H1 (cell line): ENCODE measurements around the gene CABCOCO1. TPM values are rescaled to one million over a fixed set of nuclear protein-coding genes. Genes with fewer than 3 reads are reported as not detected.

Experiments used
- CTCF ChIA-PET: fragments of 300-600 bp; sonication (Branson Sonifier 250); formaldehyde crosslinking; loops from one replicate; lab custom pipeline; 2021; ENCODE audit not compliant: partially characterized antibody; lab: Charles Lee
- POLR2A ChIA-PET: fragments of 300-600 bp; sonication (Branson Sonifier 250); formaldehyde crosslinking; loops from one replicate; lab custom pipeline; 2021; ENCODE audit warnings: inconsistent platforms; ENCODE audit not compliant: partially characterized antibody; lab: Charles Lee
- DNase-seq, 2 experiments: peaks; one replicate each; pipeline versions ENCODE4 v3.0.0 to v3.0.0-alpha.2; 2010 to 2022; ENCODE audit warnings: low spot score in 2 of 2, low read depth in 1 of 2, mixed read lengths in 1 of 2
- FAIRE-seq: peaks from 2 replicates; lab custom pipeline; 2011; peaks lifted over from hg19 to GRCh38; lab: Jason Lieb, UNC
- H2AFZ ChIP-seq: 2 replicates; pipeline ENCODE4 v1.8.1; 2012; ENCODE audit warnings: low read length, inconsistent platforms
- H2AK5ac ChIP-seq: 2 replicates; pipeline ENCODE4 v1.6.1; 2013; ENCODE audit warnings: low read depth, low read length
- H2BK120ac ChIP-seq: replicated peaks from 2 replicates; pipeline ENCODE3; 2013; ENCODE audit warnings: low read depth, low read length, inconsistent platforms
- H2BK12ac ChIP-seq: 2 replicates; pipeline ENCODE4 v1.6.1; 2013; ENCODE audit warnings: low read depth, low read length
- H2BK15ac ChIP-seq: 2 replicates; pipeline ENCODE4 v1.6.1; 2013; ENCODE audit warnings: low read length
- H2BK20ac ChIP-seq: 2 replicates; pipeline ENCODE4 v1.6.1; 2013; ENCODE audit warnings: low read length
- H2BK5ac ChIP-seq: 2 replicates; pipeline ENCODE4 v1.6.1; 2013; ENCODE audit warnings: low read depth, low read length
- H3K14ac ChIP-seq: 2 replicates; pipeline ENCODE4 v1.6.1; 2013; ENCODE audit warnings: inconsistent platforms; ENCODE audit not compliant: insufficient read length
- H3K18ac ChIP-seq: 2 replicates; pipeline ENCODE4 v1.6.1; 2013; ENCODE audit warnings: low read length; ENCODE audit errors: extremely low read depth
- H3K23ac ChIP-seq: 2 replicates; pipeline ENCODE4 v1.6.1; 2013; ENCODE audit warnings: inconsistent platforms; ENCODE audit not compliant: insufficient read length
- H3K23me2 ChIP-seq: 2 replicates; pipeline ENCODE4 v1.6.1; 2013; ENCODE audit warnings: low read depth, low read length
- H3K27ac ChIP-seq: 2 replicates; pipeline ENCODE4 v1.6.1; 2011; ENCODE audit warnings: low read depth, low read length, inconsistent platforms
- H3K27me3 ChIP-seq, 4 experiments: replicated peaks in 1 of 4; 1 replicate in 1 of 4; 2 replicates in 3 of 4; pipeline versions ENCODE4 v1.6.1 to v1.8.1; 2011 to 2013; ENCODE audit warnings: low read length in 3 of 4, mild to moderate bottlenecking in 3 of 4, inconsistent platforms in 2 of 4, mixed read lengths in 2 of 4, moderate library complexity in 1 of 4; ENCODE audit not compliant: control insufficient read depth in 3 of 4, insufficient read depth in 3 of 4; ENCODE audit errors: extremely low read depth in 1 of 4
- H3K36me3 ChIP-seq, 4 experiments: 2 replicates each; pipeline versions ENCODE4 v1.6.1 to v1.8.1; 2011 to 2013; ENCODE audit warnings: mild to moderate bottlenecking in 4 of 4, low read length in 3 of 4, moderate library complexity in 2 of 4, control low read depth in 1 of 4, inconsistent platforms in 1 of 4; ENCODE audit not compliant: insufficient read depth in 4 of 4, control insufficient read depth in 2 of 4
- H3K4ac ChIP-seq: replicated peaks from 2 replicates; pipeline ENCODE3; 2013; ENCODE audit warnings: low read length, low read depth, mixed read lengths, inconsistent platforms; ENCODE audit not compliant: insufficient read length
- H3K4me1 ChIP-seq, 4 experiments: replicated peaks in 1 of 4; 1 replicate in 1 of 4; 2 replicates in 3 of 4; pipeline versions ENCODE4 v1.6.1 to v1.8.1; 2011 to 2013; ENCODE audit warnings: low read length in 3 of 4, inconsistent platforms in 2 of 4, mixed read lengths in 1 of 4; ENCODE audit not compliant: insufficient read depth in 4 of 4, control insufficient read depth in 3 of 4
- H3K4me2 ChIP-seq, 2 experiments: 2 replicates each; pipeline versions ENCODE4 v1.6.1 to v1.8.1; 2011 to 2013; ENCODE audit warnings: low read depth in 2 of 2, low read length in 2 of 2, control low read depth in 1 of 2, inconsistent platforms in 1 of 2, mild to moderate bottlenecking in 1 of 2; ENCODE audit not compliant: insufficient read depth in 1 of 2
- H3K4me3 ChIP-seq, 4 experiments: fragments of 200-600, 300-600 bp in 1 of 4; sonication (generic), shearing (Covaris generic), sonication (Bioruptor Twin) in 1 of 4; 2 replicates each; pipeline versions ENCODE4 v1.5.1 to v1.8.1; 2011 to 2016; ENCODE audit warnings: low read length in 4 of 4, low read depth in 3 of 4, control low read depth in 2 of 4, inconsistent platforms in 2 of 4, mild to moderate bottlenecking in 2 of 4, mixed read lengths in 1 of 4, moderate library complexity in 1 of 4; ENCODE audit not compliant: insufficient read depth in 2 of 4; ENCODE audit errors: extremely low read depth in 1 of 4
- H3K56ac ChIP-seq: replicated peaks from 2 replicates; pipeline ENCODE3; 2013; ENCODE audit warnings: low read depth, mild to moderate bottlenecking, mixed read lengths, low read length, inconsistent platforms; ENCODE audit not compliant: insufficient read length
- H3K79me1 ChIP-seq: 2 replicates; pipeline ENCODE4 v1.6.1; 2013; ENCODE audit warnings: low read depth, low read length, control low read depth
- H3K79me2 ChIP-seq, 2 experiments: 2 replicates each; pipeline versions ENCODE4 v1.6.1 to v1.8.1; 2012 to 2013; ENCODE audit warnings: low read length in 2 of 2, mild to moderate bottlenecking in 2 of 2, inconsistent platforms in 1 of 2; ENCODE audit not compliant: insufficient read depth in 2 of 2, control insufficient read depth in 1 of 2
- H3K9ac ChIP-seq, 4 experiments: replicated peaks in 1 of 4; 1 replicate in 1 of 4; 2 replicates in 3 of 4; pipeline versions ENCODE4 v1.6.1 to v1.8.1; 2011 to 2013; ENCODE audit warnings: low read depth in 3 of 4, low read length in 3 of 4, control low read depth in 2 of 4, mild to moderate bottlenecking in 2 of 4, moderate library complexity in 2 of 4, inconsistent platforms in 1 of 4; ENCODE audit errors: extremely low read depth in 1 of 4
- H3K9me3 ChIP-seq, 2 experiments: 2 replicates each; pipeline versions ENCODE4 v1.6.1 to v1.8.1; 2012 to 2013; ENCODE audit warnings: mild to moderate bottlenecking in 2 of 2, moderate library complexity in 2 of 2, control low read depth in 1 of 2, inconsistent platforms in 1 of 2, low read depth in 1 of 2, low read length in 1 of 2, mixed read lengths in 1 of 2; ENCODE audit not compliant: insufficient read depth in 2 of 2
- H4K20me1 ChIP-seq, 2 experiments: replicated peaks in 1 of 2; 2 replicates each; pipeline versions ENCODE3 to v1.8.1; 2011 to 2013; ENCODE audit warnings: inconsistent platforms in 2 of 2, low read length in 2 of 2, mild to moderate bottlenecking in 1 of 2; ENCODE audit not compliant: insufficient read depth in 2 of 2, control insufficient read depth in 1 of 2
- H4K5ac ChIP-seq: 2 replicates; pipeline ENCODE4 v1.6.1; 2013; ENCODE audit warnings: low read length, low read depth, mixed read lengths, inconsistent platforms; ENCODE audit not compliant: insufficient read length
- H4K8ac ChIP-seq: 2 replicates; pipeline ENCODE4 v1.8.0; 2013; ENCODE audit warnings: mild to moderate bottlenecking, moderate library complexity, low read length, inconsistent platforms; ENCODE audit not compliant: insufficient read depth; ENCODE audit errors: extremely low read depth
- H4K91ac ChIP-seq: replicated peaks from 2 replicates; pipeline ENCODE3; 2013; ENCODE audit warnings: low read length, mixed read lengths, inconsistent platforms; ENCODE audit not compliant: insufficient read length
- BCL11A ChIP-seq, 2 experiments: IDR thresholded peaks; one replicate each; pipeline ENCODE4 v1.6.1; 2011; ENCODE audit warnings: low read depth in 2 of 2, low read length in 2 of 2, mild to moderate bottlenecking in 2 of 2
- EP300 ChIP-seq, 2 experiments: IDR thresholded peaks; 1 replicate in 1 of 2; 2 replicates in 1 of 2; pipeline ENCODE4 v1.6.1; 2011 to 2012; ENCODE audit warnings: low read depth in 2 of 2, low read length in 2 of 2, mild to moderate bottlenecking in 2 of 2, borderline replicate concordance in 1 of 2, inconsistent platforms in 1 of 2, moderate library complexity in 1 of 2
- FOSL1 ChIP-seq: IDR thresholded peaks from 2 replicates; pipeline ENCODE4 v1.6.1; 2011; ENCODE audit warnings: mild to moderate bottlenecking, low read depth, low read length, moderate library complexity; ENCODE audit not compliant: insufficient read depth
- KDM5A ChIP-seq: fragments of 200-600 bp; IDR thresholded peaks from 2 replicates; pipeline ENCODE4 v1.7.1; 2012; ENCODE audit warnings: mild to moderate bottlenecking, low read length, inconsistent platforms, mixed read lengths
- MAFK ChIP-seq: IDR thresholded peaks from 2 replicates; pipeline ENCODE4 v1.6.1; 2012; ENCODE audit warnings: low read depth, mild to moderate bottlenecking, improper control_type of control experiment, low read length
- MAX ChIP-seq: IDR thresholded peaks from 2 replicates; pipeline ENCODE4 v1.6.1; 2012; ENCODE audit warnings: inconsistent platforms
- RFX5 ChIP-seq: IDR thresholded peaks from 2 replicates; pipeline ENCODE4 v1.6.1; 2011; ENCODE audit warnings: low read depth, low read length, improper control_type of control experiment, borderline replicate concordance
- TAF7 ChIP-seq: optimal IDR thresholded peaks from 2 replicates; pipeline ENCODE3; 2011; ENCODE audit warnings: low read depth, mild to moderate bottlenecking, inconsistent platforms, low read length, moderate library complexity, borderline replicate concordance
- polyA plus RNA-seq, 7 experiments: library from polyadenylated mRNA; depleted of rRNA in 3 of 7; stranded (reverse) in 5 of 7; unstranded in 2 of 7; fragments of >200 nt in 5 of 7; fragments of 200-250 nt in 2 of 7; gene quantifications; 1 replicate in 5 of 7; 2 replicates in 1 of 7; 4 replicates in 1 of 7; pipeline versions ENCODE4 v1.2.1 to v1.2.3, GENCODE V29; 2011 to 2013; ENCODE audit warnings: missing spikeins in 2 of 7, mixed read lengths in 2 of 7
- total RNA-seq: library from RNA; stranded (reverse); fragmentation: NEBNext Ultra II Directional; extraction: Animal tissue kit (Norgen Biotek cat#: 25700); gene quantifications from 2 replicates; pipeline ENCODE4 v1.2.1, GENCODE V29; 2021

CABCOCO1 gene
- total and polyA plus RNA-seq, 2 of the 8 experiments (the other 6 are each of a cell fraction or from before 2014, with no cell fraction given): not detected

DNA sequence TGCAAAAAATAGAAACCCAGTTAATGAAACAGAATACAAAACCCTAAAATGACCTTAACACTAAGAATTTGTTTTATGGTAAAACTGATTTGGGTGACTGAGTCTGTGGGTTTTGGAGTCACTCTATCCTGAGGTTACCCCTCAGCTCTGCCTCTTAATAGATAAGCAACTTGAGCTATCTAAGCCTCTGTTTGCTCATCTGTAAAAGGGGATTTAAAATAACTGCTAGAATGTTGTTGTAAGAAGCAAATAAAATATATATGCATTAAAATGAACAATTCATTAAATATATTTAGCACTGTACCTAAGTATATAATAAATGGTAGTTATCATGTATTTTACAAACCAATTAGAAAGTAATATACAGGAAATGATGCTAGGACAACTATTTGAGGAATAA lies 115.4 kb downstream of the CABCOCO1 start:
- Histone ChIP-seq H2BK15ac (no peak overlapping the region), H3K14ac (no peak overlapping the region), H3K36me3 (no peaks in the 10 kb centered on the region), H3K56ac (no peak overlapping the region), H3K18ac (no peak overlapping the region), H4K5ac (no peak overlapping the region), H3K79me2 (no peaks in the 10 kb centered on the region), H2BK5ac (no peak overlapping the region), H3K4me3 (no peak overlapping the region), H2BK20ac (no peak overlapping the region), H4K20me1 (no peaks in the 10 kb centered on the region), H3K9me3 (0 out of 4 replicates have a peak, but pooled peaks cover 0 to 2% of the 10 kb centered on the region in 2 experiments), H4K8ac (no peak overlapping the region), H4K91ac (no peak overlapping the region), H3K27ac (no peak overlapping the region), H3K23me2 (no peaks in the 10 kb centered on the region), H3K4me1 (peaks cover 0 to 2% (median 0%) of the 10 kb centered on the region in 4 experiments; a peak in 1 of 7 replicates), H3K4me2 (no peak overlapping the region), H2BK120ac (no peak overlapping the region), H2BK12ac (no peak overlapping the region)
- CTCF ChIA-PET: interaction anchor here (0.5 to 1.2 kb wide), 2 partner anchors 30 to 114 kb away, joined by 3 to 4 read pairs; no protein-coding TSS in a partner anchor
- DNase-seq: no peak
- no peak for TF ChIP-seq TAF7
- no peak for TF ChIP-seq KDM5A
- TF ChIP-seq EP300 (IDR thresholded peaks at IDR 0.05; ENCODE audit: borderline replicate concordance in 1 of 2, low read depth in 2 of 2, low read length in 2 of 2): no peak
- TF ChIP-seq FOSL1: no peak
- TF ChIP-seq MAFK: no peak
- TF ChIP-seq RFX5: no peak
- no peak for TF ChIP-seq MAX
- TF ChIP-seq BCL11A (IDR thresholded peaks at IDR 0.05; ENCODE audit: low read depth in 2 of 2, low read length in 2 of 2): no peak
- TF ChIP-seq, all 59 proteins: peak for 0
- FAIRE-seq: no peak
- POLR2A ChIA-PET: no interaction called here
- H3K4ac ChIP-seq: no peak overlapping the region
- no peak overlapping the region for H2AK5ac ChIP-seq
- no peaks in the 10 kb centered on the region for H3K27me3 ChIP-seq
- H3K9ac ChIP-seq: no peak overlapping the region
- no peak overlapping the region for H2AFZ ChIP-seq
- H3K23ac ChIP-seq: no peak overlapping the region
- H3K79me1 ChIP-seq: no peaks in the 10 kb centered on the region
